Heart right ventricle (tissue), 16 donors: ENCODE measurements around the gene GREB1L. TPM values are rescaled to one million over a fixed set of nuclear protein-coding genes. Genes with fewer than 3 reads are reported as not detected.
A peak's percentile ranks its signal among the peaks of the same experiment; 100 is the strongest.

ENCODE experiments used
- ATAC-seq, 8 donors: fragments of 200-7000 bp; cut with Tn5 transposase; one replicate each; pipeline ENCODE4 v1.9.1; 2020; ENCODE audit warnings: mild to moderate bottlenecking in 8 of 8, moderate library complexity in 8 of 8, moderate number of reproducible peaks in 1 of 8
- DNase-seq, 2 donors: peaks; one replicate each; pipeline ENCODE4 v3.0.0-alpha.2; 2020
- H3K27ac ChIP-seq, 10 donors: fragments of 200-600 bp; sonication (generic) in 2 of 10; one replicate each; pipeline versions ENCODE4 v1.5.0 to v1.8.0; 2020 to 2022; ENCODE audit warnings: mild to moderate bottlenecking in 3 of 10
- H3K27me3 ChIP-seq, 7 donors: fragments of 200-600 bp; one replicate each; pipeline ENCODE4 v1.8.0; 2021 to 2022; ENCODE audit warnings: mild to moderate bottlenecking in 2 of 7
- H3K36me3 ChIP-seq, 9 donors: fragments of 200-600 bp; sonication (generic) in 1 of 9; one replicate each; pipeline versions ENCODE4 v1.5.0 to v1.8.0; 2020 to 2022; ENCODE audit warnings: mild to moderate bottlenecking in 2 of 9
- H3K4me1 ChIP-seq, 9 donors: fragments of 200-600 bp; sonication (generic) in 1 of 9; one replicate each; pipeline versions ENCODE4 v1.5.0 to v1.8.0; 2020 to 2022; ENCODE audit warnings: mild to moderate bottlenecking in 4 of 9
- H3K4me3 ChIP-seq, 10 donors: fragments of 200-600 bp; sonication (generic) in 2 of 10; one replicate each; pipeline versions ENCODE4 v1.5.0 to v1.8.0; 2020 to 2022; ENCODE audit warnings: mild to moderate bottlenecking in 7 of 10, moderate library complexity in 2 of 10
- H3K9me3 ChIP-seq, 11 donors: fragments of 200-600 bp in 10 of 11; sonication (generic) in 2 of 11; one replicate each; pipeline versions ENCODE4 v1.5.0 to v1.8.0; 2013 to 2022; ENCODE audit warnings: mild to moderate bottlenecking in 2 of 11, control low read depth in 1 of 11, moderate library complexity in 1 of 11
- WGBS, 2 donors: extraction: QIAGEN DNeasy Blood & Tissue Kit; methylation state at CpG; one replicate each; pipeline ENCODE4 v1.1.7; 2013; ENCODE audit warnings: inconsistent platforms in 1 of 2; 5-methylcytosine and 5-hydroxymethylcytosine counted together
- intact Hi-C, 10 donors: fragments of 100-400 bp; cut with DNase I; formaldehyde crosslinking; loops; one replicate each; pipeline versions ENCODE4 v1.11.1 to v1.14.2; 2022
- polyA plus RNA-seq, 2 donors: library from polyadenylated mRNA; stranded (reverse); fragments of 200-250 nt; gene quantifications; one replicate each; pipeline ENCODE4 v1.2.3, GENCODE V29; 2013
- total RNA-seq, 10 donors: library from RNA; stranded (reverse); fragmentation: NEBNext Ultra II Directional in 3 of 10; extraction: Animal tissue kit (Norgen Biotek cat#: 25700) in 3 of 10; gene quantifications; one replicate each; pipeline versions ENCODE4 v1.2.1 to v1.2.4, GENCODE V29; 2021 to 2023
- TF ChIP-seq, protein P1 (sequence below), 9 donors: fragments of 200-600 bp; sonication (generic) in 2 of 9; IDR thresholded peaks; one replicate each; pipeline versions ENCODE4 v1.5.0 to v1.8.0; 2021 to 2022; ENCODE audit warnings: antibody characterized with exemption in 9 of 9, mild to moderate bottlenecking in 5 of 9, moderate library complexity in 1 of 9
- donor health status: Arrhythmogenic right ventricular cardiomyopathy.
- donor health status: ischemic (EF 13 %, LVEDD 7.1; RV severe dilation, severe dysfunction).
- donor health status: healthy with polysubstance abuse.
- donor health status: DM: no; HTN: yes; CAD: no.
- donor health status: DM: no; HTN: no; CAD: no.
- donor health status: ischemic (EF 25% LVEDD 6.9; RV normal size, moderate dysfunction).
- donor health status: ischemic (EF 25% LVEDD 5.7; RV mildly dilated, moderate dysfunction).
- donor health status: healthy.
- donor health status: DM: yes; HTN: yes; CAD: no.
- donor health status: Ischemic cardiomyopathy.
- donor health status: ischemic (EF 35%, LVEDD 5.7; RV mildly dilated, moderate dysfunction).
- donor health status: nonischemic (EF 11% LVEDD 7.7; RV severe dilation, severe dysfunction).
- donor health status: DM: yes; HTN: yes; CAD: no.
- donor health status: PGD.
- donor health status: ischemic (EF 29% LVEDD 5.4; RV normal size, mild dysfunction).
- donor health status: nonischemic (EF 23%, LVEDD 6.1; RV moderate dilation, normal function).

Gene GREB1L
- total and polyA plus RNA-seq, 12 donors: 0.54 to 14.3 (median 10.9) TPM

DNA sequence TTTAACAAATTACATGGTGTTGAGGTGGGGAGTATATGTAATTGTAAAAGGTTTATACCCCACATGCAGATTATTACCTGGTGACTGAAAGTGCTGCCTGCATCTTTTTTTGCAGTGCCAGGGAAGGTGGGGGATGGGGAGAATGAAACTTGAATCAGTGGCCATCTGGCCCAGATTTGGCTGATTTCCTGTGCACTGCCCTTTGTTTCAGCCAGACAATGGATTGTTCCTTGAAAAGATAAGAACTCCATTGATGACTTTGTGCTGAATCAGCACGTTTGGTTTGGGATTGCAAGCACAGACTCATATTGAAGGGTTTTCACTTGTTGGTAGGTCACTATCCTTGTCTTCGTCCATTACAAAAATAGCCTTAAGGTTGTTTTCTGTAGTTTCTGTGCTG lies 20.9 kb downstream of the GREB1L start:
- Histone ChIP-seq H3K36me3 (no peaks in the 10 kb centered on the region), H3K4me1 (peaks cover 0 to 17% (median 3%) of the 10 kb centered on the region in 9 donors), H3K9me3 (no peaks in the 10 kb centered on the region), H3K27me3 (peaks cover 0 to 4% (median 0%) of the 10 kb centered on the region in 7 donors), H3K4me3 (no peak overlapping the region), H3K27ac (no peak overlapping the region)
- DNase-seq: no peak
- TF ChIP-seq, protein P1, sequence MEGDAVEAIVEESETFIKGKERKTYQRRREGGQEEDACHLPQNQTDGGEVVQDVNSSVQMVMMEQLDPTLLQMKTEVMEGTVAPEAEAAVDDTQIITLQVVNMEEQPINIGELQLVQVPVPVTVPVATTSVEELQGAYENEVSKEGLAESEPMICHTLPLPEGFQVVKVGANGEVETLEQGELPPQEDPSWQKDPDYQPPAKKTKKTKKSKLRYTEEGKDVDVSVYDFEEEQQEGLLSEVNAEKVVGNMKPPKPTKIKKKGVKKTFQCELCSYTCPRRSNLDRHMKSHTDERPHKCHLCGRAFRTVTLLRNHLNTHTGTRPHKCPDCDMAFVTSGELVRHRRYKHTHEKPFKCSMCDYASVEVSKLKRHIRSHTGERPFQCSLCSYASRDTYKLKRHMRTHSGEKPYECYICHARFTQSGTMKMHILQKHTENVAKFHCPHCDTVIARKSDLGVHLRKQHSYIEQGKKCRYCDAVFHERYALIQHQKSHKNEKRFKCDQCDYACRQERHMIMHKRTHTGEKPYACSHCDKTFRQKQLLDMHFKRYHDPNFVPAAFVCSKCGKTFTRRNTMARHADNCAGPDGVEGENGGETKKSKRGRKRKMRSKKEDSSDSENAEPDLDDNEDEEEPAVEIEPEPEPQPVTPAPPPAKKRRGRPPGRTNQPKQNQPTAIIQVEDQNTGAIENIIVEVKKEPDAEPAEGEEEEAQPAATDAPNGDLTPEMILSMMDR (IDR thresholded peaks at IDR 0.05): no peak
- no peak for ATAC-seq
- intact Hi-C loops: loop anchor here in 1 of 10 donors (5.0 kb wide), 1 partner anchor 64 kb away; no protein-coding TSS in a partner anchor
- 65 to 68% methylated on average over 2 of the region's 2 CpGs for WGBS, 2 donors

DNA sequence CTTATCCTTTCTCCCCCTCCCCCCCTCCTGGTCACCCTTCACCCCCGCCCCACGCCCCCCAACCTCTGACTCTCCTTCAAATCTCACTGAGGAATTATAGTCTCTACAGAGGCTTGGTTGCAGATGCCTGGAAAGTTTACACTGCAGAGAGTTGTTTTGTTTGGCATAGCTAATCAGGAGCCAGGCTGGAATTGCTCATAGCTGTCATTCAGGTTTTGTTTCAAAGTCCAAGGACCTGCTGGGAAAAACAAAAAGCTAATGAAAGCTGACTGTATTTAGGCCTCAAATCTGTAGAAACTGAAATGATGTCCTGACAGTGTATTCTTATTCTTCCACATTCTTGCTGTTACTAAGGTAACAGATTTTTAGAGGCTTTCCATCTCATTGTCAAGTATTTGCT lies 22.6 kb downstream of the GREB1L start:
- ATAC-seq (peak in 3 of 8 donors; percentile 33 to 65 (median 54)), DNase-seq (no peak)
- no peaks in the 10 kb centered on the region for H3K36me3 ChIP-seq
- H3K4me3 ChIP-seq: no peak overlapping the region
- intact Hi-C loops: loop anchor here in 1 of 10 donors (5.0 kb wide), 1 partner anchor 63 kb away; no protein-coding TSS in a partner anchor
- no peaks in the 10 kb centered on the region for H3K27me3 ChIP-seq
- H3K9me3 ChIP-seq: no peaks in the 10 kb centered on the region
- 19 to 42% methylated on average over 2 of the region's 2 CpGs for WGBS, 2 donors
- H3K27ac ChIP-seq: peak overlapping the region in 1 of 10 donors; percentile 28
- TF ChIP-seq, protein P1 (IDR thresholded peaks at IDR 0.05): no peak
- peaks cover 0 to 17% (median 3%) of the 10 kb centered on the region in 9 donors for H3K4me1 ChIP-seq

- DNase-seq (no peak), ATAC-seq (no peak)
- TF ChIP-seq, protein P1 (IDR thresholded peaks at IDR 0.05): no peak
- Histone ChIP-seq H3K4me3 (no peak overlapping the region), H3K9me3 (no peaks in the 10 kb centered on the region), H3K36me3 (no peaks in the 10 kb centered on the region), H3K27me3 (no peaks in the 10 kb centered on the region), H3K4me1 (peaks cover 0 to 17% (median 3%) of the 10 kb centered on the region in 9 donors), H3K27ac (no peak overlapping the region)
- 87 to 91% methylated on average over 3 of the region's 3 CpGs for WGBS, 2 donors
- intact Hi-C loops: no loop called here
These were observed 24.1 kb downstream of the GREB1L start for GRCh38 chr18:21265971-21266673.

GRCh38 chr18:21267400-21267799 lies 25.4 kb downstream of the GREB1L start:
- ATAC-seq (no peak), DNase-seq (no peak)
- no peak overlapping the region for H3K27ac ChIP-seq
- H3K4me1 ChIP-seq: peaks cover 0 to 17% (median 3%) of the 10 kb centered on the region in 9 donors
- intact Hi-C loops: no loop called here
- H3K36me3 ChIP-seq: no peaks in the 10 kb centered on the region
- no peaks in the 10 kb centered on the region for H3K9me3 ChIP-seq
- WGBS, 2 donors: 72 to 84% methylated on average over 2 of the region's 2 CpGs
- TF ChIP-seq, protein P1 (IDR thresholded peaks at IDR 0.05): no peak
- no peak overlapping the region for H3K4me3 ChIP-seq
- H3K27me3 ChIP-seq: no peaks in the 10 kb centered on the region
